ENCODE results near the gene RBM5.

RBM5 gene

DNA sequence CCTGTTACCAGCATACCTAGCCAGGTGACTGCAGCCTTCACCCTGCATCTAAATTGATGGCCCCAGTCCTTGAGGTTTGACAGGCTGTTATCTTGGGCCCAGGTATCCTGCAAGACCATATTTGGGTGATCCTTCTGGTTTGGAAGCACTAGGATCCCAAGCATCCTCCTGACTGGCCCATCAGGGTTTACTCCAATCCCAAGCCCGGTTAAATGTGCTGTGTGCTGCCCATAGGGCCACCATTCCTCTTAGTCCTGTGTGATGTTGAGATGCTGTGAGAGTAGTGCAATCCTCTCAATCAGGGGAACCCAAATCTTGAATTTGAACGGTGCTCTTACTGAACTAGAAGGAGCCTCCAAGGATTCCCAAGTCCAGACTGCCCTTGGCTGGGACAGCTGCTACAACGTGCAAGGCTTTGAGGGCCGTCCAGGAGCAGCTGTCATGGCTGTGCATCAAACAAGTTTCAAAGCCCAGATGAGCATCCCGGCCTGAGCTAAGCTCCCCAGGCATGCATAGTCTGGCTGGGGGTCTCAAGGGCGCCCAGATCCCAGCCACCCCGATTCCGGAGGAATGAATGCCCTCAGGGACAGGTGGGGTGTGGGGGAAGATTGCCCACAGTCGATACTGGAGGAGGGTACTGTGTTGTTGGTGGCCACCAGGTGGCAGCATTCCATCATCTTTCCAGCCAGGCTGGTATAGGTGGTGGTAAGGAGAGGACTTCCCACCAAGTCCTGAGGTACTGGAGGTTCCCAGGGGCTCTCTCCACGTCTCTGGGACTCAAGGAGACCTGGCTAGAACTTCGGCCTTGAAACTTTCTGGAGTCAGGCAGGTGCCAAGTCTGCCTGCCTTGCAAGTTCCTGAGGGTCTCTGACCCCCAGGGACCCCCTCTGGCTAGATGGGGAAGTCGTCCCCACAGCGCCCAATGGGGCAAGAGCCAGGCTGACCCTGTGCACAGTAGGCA is 32.6 kb downstream of the RBM5 start:
- TF ChIP-seq, protein P1, sequence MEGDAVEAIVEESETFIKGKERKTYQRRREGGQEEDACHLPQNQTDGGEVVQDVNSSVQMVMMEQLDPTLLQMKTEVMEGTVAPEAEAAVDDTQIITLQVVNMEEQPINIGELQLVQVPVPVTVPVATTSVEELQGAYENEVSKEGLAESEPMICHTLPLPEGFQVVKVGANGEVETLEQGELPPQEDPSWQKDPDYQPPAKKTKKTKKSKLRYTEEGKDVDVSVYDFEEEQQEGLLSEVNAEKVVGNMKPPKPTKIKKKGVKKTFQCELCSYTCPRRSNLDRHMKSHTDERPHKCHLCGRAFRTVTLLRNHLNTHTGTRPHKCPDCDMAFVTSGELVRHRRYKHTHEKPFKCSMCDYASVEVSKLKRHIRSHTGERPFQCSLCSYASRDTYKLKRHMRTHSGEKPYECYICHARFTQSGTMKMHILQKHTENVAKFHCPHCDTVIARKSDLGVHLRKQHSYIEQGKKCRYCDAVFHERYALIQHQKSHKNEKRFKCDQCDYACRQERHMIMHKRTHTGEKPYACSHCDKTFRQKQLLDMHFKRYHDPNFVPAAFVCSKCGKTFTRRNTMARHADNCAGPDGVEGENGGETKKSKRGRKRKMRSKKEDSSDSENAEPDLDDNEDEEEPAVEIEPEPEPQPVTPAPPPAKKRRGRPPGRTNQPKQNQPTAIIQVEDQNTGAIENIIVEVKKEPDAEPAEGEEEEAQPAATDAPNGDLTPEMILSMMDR (IDR thresholded peaks at IDR 0.05; ENCODE audit: insufficient read depth, low read depth, low read length, missing control alignments), result peak; percentile 81
- DNase-seq (ENCODE audit: low read depth), result peak; percentile 82
- H3K4me3 ChIP-seq (ENCODE audit: low read depth, low read length), result no peak overlapping the region

DNA sequence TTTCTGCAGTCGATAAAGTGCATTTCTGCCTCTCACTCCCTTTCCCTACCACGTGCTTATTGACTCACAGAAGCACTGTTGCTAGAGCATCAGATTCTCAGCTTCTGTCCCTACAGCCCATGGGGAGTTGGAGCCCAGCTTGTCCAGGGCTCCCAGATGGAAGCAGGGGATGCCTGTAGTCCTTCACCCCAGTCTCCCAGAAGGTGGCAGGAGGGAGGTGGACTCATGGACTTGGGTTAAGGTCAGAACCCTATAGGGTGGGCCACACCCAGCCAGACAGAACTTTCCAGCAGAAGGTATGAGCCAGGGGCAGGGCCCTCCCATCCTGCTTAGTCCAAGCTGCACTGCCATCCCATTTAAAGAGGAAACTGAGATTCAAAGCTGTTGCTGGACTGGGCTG is 33.4 kb downstream of the RBM5 start:
- H3K4me3 ChIP-seq (ENCODE audit: low read depth, low read length), result no peak overlapping the region
- TF ChIP-seq, protein P1 (IDR thresholded peaks at IDR 0.05; ENCODE audit: insufficient read depth, low read depth, low read length, missing control alignments), result no peak
- no peak for DNase-seq (ENCODE audit: low read depth)

DNA sequence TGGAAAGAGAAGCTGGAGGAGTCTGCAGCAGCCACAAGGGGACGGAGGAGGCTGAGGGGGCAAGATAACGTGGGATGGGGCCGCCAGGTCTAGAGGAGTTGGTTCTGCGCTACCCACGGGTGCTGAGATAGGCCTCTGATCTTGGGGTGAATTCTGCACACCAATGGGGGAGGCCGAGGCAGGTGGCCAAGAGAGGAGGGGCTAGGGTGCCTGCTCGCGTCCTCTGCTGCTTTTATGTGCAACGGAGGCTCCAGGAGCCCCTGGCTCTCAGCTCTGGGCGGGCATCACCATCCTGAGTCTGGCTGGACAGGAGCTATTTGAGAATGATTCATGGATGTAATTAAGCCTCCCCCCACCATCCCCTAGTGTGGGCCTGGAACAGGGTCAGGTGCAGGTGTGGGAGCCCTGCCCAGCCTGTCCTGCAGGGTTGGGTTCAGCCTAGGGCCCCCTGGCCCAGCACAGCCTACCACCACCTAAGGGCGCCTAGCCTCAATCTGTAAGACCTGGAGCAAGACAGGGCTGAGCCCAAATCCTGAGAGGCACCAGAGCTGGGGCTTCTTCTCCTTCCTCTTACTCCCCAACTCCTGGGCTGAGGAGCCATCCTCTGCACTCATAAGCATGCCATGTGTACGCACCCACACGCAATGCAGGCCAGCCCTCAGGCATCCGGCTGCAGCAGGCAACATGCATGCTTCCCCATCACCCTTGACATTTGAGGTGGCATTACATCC is 34.1 kb downstream of the RBM5 start:
- TF ChIP-seq, protein P1 (IDR thresholded peaks at IDR 0.05; ENCODE audit: insufficient read depth, low read depth, low read length, missing control alignments), result no peak
- no peak overlapping the region for H3K4me3 ChIP-seq (ENCODE audit: low read depth, low read length)
- DNase-seq (ENCODE audit: low read depth), result no peak

DNA sequence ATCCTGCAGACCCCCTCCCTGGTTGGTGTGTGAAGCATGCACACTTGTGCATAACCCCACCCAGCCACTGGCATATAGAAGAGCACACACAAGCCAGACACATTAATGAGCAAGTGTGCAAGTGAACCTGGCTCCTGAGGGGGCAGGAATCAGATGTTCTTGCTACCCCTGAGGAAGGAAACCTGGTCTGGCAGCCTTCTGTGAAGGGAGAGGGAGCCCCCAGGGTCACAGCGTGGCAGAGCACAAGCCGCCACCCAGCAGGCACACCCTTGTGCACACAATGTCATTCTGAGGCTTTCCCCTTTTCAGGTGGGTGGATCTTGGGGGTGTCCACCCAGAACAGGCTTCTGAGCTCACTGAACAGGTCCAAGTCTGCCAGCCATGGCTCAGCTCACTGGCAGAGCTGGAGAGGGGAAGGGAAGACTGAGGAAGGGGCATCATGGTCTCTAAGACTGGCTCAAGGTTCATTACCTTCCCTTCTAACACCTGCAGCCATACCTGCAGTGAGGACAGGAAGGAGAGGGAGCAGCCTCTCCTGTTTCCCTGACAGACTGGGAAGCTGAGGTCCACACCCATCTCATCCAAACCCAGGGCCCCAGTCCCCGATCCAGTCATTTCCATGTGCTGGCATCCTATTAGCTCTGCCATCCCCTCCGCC is 34.8 kb downstream of the RBM5 start:
- H3K4me3 ChIP-seq (ENCODE audit: low read depth, low read length), result no peak overlapping the region
- TF ChIP-seq, protein P1 (IDR thresholded peaks at IDR 0.05; ENCODE audit: insufficient read depth, low read depth, low read length, missing control alignments), result no peak
- DNase-seq (ENCODE audit: low read depth), result no peak

DNA sequence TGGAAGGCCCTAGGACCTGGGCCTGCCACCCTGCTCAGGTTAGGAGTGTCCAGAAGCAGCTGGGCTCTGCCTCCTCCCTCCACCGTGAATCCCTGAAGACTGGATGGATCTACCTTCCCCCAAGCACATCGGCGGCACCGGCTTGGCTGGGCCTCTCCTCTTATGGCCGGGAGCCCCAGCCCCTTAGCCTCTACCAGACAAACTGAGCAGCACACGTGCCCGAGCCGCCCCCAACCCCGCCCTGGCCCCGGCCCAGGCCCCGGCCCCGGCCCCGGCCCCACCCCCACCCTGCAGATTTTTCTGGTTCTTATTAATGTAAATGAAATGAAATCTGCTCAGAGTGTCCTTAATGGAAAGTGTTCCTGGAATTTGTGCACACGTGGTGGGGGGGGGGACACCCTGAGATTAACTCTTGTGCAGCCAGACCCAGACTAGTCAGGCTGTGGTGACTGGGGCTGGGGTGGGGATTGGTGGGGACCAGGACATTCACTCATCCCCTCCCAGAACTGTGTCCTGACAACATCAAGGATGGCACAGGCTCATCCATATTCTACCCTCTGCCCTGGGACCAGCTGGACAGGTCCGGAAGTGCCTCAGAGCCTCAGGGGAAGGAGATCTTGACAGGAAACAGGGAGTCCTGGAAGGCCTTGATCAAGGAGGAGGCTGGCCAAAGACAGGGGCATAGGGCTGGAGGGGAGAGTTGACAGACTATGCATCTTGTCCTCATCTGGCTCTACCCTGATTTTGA is 35.5 kb downstream of the RBM5 start:
- TF ChIP-seq, protein P1 (IDR thresholded peaks at IDR 0.05; ENCODE audit: insufficient read depth, low read depth, low read length, missing control alignments), result no peak
- DNase-seq (ENCODE audit: low read depth), result no peak
- H3K4me3 ChIP-seq (ENCODE audit: low read depth, low read length), result no peak overlapping the region

DNA sequence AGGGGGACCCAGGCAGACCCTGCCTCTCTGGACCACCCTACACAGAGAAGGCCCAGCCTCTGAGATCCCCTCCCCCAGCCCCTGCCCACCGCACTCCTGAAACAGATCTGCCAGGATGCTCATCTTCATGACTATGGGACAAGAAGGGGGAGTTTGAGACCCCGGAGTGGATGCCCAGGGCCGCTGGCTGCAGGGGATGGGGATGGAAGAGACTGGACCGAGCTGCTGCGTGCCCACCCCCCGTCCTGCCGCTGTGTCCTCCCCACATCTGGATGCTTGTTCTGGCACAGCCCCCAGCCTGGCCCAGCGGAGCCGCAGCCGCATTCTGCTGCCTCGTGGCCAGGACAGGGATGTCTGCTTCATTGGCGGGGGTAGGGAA is 36.1 kb downstream of the RBM5 start:
- H3K4me3 ChIP-seq (ENCODE audit: low read depth, low read length), result no peak overlapping the region
- TF ChIP-seq, protein P1 (IDR thresholded peaks at IDR 0.05; ENCODE audit: insufficient read depth, low read depth, low read length, missing control alignments), result no peak
- DNase-seq (ENCODE audit: low read depth), result no peak
